ENCODE data around the gene OR2G3. TPM values are rescaled to one million over a fixed set of nuclear protein-coding genes. Genes with fewer than 3 reads are reported as not detected.

OR2G3 gene
- not detected in 5 replicates for total RNA-seq (2022; extraction: Qiagen RNA extraction; ENCODE audit: low read depth)

GRCh38 chr1:247605286-247605685, at the start of gene OR2G3:
Gene OR2G3, plus strand, starts transcription at chr1:247605586. Its CDS starts 0 bp downstream, at chr1:247605586.

GRCh38 chr1:247588060-247588459, 17.3 kb upstream of the OR2G3 start, which contains the start of gene OR2G2:
Gene OR2G2, plus strand, starts transcription at chr1:247588360. Its CDS starts 0 bp downstream, at chr1:247588360.

Other genes starting within 250 kb of the OR2G3 start
- not detected in 5 replicates for gene NLRP3, start 189.4 kb upstream of the OR2G3 start, total RNA-seq (2022; extraction: Qiagen RNA extraction; ENCODE audit: low read depth)
- not detected in 5 replicates for gene OR2B11, start 147.5 kb upstream of the OR2G3 start, total RNA-seq (2022; extraction: Qiagen RNA extraction; ENCODE audit: low read depth)
- gene OR2C3, start 69.1 kb upstream of the OR2G3 start, total RNA-seq (2022; extraction: Qiagen RNA extraction; ENCODE audit: low read depth) = not detected in 5 replicates
- gene GCSAML, start 56.5 kb upstream of the OR2G3 start, total RNA-seq (2022; extraction: Qiagen RNA extraction; ENCODE audit: low read depth) = not detected in 5 replicates
- not detected in 5 replicates for gene OR2G2, start 17.2 kb upstream of the OR2G3 start, total RNA-seq (2022; extraction: Qiagen RNA extraction; ENCODE audit: low read depth)
- gene OR13G1, start 74.2 kb downstream of the OR2G3 start, total RNA-seq (2022; extraction: Qiagen RNA extraction; ENCODE audit: low read depth) = not detected in 5 replicates
- not detected in 5 replicates for gene OR6F1, start 111.1 kb downstream of the OR2G3 start, total RNA-seq (2022; extraction: Qiagen RNA extraction; ENCODE audit: low read depth)
- not detected in 5 replicates for gene OR14K1, start 133.0 kb downstream of the OR2G3 start, total RNA-seq (2022; extraction: Qiagen RNA extraction; ENCODE audit: low read depth)
- gene OR14A2, start 142.6 kb downstream of the OR2G3 start, total RNA-seq (2022; extraction: Qiagen RNA extraction; ENCODE audit: low read depth) = not detected in 5 replicates
- not detected in 5 replicates for gene OR1C1, start 155.0 kb downstream of the OR2G3 start, total RNA-seq (2022; extraction: Qiagen RNA extraction; ENCODE audit: low read depth)
- not detected in 5 replicates for gene OR14A16, start 218.5 kb downstream of the OR2G3 start, total RNA-seq (2022; extraction: Qiagen RNA extraction; ENCODE audit: low read depth)
- gene OR11L1, start 236.3 kb downstream of the OR2G3 start, total RNA-seq (2022; extraction: Qiagen RNA extraction; ENCODE audit: low read depth) = not detected in 5 replicates